NCI-H524 treated with DMSO at 0.1 percent for 48 hours (cell line): ENCODE results near the gene PAFAH1B1.

Experiments used
- DNase-seq: peaks from one replicate; lab custom pipeline; 2025; lab: John Stamatoyannopoulos, UW

The PAFAH1B1 gene

DNA sequence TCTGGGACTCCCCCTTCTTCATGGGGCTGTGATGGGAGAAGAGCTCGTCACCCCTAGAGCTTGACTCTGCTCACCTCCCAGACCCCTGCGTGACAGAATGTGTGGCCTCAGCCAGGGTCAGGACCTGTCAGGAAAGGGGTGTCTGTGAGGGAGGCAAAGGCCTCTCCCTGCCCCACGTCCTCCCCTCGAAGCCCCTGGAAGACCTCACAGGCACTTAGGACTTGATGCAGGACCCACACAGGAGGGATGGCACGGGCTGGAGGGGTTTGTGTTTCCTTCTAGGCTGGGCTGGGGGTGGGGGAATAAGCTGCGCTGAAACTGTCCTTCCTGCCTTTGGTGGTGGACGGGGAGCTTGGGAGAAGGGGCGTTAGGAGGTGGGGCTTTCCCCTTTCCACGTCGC lies 129.2 kb downstream of the PAFAH1B1 start:
- DNase-seq, result no peak

DNA sequence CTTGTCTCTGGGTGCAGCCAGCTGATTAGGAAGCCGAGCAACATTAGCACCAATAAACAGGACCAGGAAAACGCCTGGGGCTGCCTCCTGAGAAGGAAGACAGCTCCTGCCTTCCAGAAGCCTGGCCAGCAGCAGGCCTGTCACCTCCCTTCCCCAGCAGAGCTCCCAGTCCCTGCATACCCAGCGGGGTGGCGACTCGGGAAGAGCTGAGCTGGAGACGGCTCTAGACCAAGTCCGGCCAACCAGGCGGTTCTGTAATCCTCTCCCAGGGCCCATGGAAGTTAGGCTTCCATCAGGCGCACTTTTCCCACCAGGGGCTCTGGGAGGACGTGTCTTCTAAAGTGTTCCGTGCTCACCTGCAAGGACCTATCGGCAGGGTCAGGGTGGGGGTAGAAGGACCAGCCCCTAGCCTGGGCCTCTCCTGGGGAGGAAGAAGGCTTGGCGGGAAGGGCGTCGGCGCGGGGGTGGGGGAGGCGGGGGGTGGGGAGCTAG lies 130.1 kb downstream of the PAFAH1B1 start:
- no peak for DNase-seq

DNA sequence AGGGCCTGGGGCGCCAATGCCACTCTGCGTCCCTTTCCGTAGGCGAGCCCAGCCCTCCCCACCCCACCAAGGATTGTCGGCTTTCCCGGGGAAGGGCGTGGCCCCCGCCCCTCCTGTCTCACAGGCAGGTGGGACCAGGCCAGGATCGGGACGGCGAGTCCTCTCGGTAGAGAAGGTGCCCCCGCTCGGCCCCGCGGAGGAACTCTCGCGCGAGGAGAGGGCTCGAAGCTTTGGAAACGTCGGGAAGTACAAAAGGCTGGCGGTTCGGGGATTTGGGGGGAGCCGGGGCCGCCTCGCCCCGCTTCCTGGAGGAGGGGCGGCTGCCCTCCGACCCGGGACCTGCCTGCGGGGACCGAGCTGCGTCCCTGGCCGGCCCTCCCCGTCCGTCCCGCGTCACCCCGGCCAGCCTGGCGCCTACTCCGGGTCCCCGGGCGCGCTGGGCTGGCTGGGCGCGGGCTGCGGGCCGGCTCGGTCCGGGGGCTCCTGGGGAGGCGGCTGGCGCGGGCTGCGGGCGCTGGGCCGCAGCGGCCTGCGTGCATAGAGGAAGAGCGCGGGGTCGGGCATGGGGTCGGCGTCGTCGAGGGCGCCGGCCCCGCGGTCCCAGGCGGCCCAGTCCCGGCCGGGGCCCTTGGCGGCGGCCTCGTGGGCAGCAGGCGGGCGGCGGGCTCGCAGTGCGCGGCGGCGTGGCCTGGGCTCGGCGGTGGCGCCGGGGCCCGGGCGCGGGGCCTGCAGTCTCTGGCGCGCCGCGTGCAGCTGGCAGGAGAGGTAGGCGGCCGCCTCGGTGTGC lies 130.7 kb downstream of the PAFAH1B1 start:
- DNase-seq, result no peak

DNA sequence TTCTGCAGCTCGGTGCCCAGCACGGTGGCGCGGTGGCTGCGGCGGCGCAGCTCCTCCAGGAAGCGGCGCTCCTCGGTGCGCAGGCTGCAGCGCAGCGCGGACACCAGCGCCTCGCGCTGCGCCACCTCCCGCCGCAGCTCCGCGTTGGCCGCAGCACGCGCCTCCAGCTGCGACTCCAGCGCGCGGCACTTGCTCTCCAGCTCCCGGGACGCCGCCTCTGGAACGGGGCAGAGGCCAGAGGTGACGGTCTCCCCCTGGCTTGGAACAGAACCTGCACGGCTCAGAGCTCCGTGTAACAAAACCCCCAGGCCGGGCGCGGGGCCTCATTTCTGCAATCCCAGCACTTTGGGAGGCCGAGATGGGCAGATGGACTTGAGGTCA lies 131.3 kb downstream of the PAFAH1B1 start:
- no peak for DNase-seq

DNA sequence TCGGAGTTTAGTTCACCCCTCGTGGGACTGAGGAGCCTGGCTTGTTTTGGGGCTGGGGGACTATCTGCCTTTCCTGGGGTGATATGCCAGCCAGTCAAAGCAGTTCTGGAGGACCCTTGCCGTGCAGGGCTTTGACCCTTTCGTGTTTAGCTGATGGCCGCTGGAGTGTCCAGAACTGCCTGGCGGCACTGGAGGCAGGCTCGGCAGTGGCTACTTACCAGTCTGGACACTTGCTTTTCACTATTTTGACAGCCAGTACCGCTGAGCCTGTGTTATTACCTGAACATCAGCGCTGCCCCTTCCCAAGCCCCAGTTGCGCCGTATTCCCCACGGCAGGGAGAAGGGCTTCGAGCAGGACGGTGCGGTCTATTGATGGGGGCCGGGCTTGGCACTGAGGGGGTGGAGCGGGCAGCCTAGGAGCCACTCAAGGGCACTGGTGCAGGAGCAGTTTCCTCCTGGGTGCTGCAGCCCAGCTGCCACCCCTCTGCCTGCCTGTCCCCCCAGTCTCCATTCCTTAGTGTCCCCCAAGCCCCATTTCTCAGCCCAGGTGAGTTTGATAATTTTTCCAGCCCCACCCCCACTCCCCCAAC lies 137.4 kb downstream of the PAFAH1B1 start:
- DNase-seq, result no peak

DNA sequence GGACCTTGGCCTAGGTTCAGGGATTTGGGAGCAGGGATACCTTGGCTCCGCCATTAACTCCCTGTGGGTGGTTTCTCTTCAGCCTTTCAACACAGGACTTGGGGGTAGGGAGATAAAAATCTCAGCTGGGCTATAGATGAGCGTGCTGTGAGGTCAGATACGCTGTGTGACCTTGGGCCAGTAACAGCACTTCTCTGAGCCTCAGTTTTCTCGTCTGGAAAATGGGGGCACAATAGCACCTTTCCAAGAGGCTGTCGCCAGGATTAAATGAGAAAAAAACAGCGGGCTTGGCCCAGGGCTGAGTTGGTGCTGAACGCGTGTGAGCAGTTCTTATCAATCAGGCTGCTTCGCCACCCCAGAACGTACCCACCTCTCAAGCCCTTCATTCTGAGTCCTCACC lies 138.4 kb downstream of the PAFAH1B1 start:
- DNase-seq, result no peak

DNA sequence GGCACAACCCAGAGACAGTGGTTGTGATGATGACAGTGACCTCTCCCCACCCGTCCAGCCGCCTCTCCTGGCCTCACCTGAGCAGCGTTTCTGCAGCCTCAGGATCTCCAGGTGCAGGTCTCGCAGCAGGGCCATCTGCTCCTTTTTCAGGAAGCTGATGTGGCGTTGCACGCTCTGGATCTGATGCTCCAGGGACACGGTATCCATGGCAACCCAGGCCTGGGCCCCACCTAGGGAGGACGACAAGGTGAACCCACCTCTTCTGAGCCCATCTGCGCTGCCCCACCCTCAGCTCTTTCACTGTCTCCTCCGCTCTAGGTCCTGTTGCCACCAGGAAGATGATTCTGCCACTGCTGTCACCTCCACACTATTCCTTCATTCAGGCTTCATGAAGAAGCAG lies 141.5 kb downstream of the PAFAH1B1 start:
- no peak for DNase-seq
